WTC11 (cell line): ENCODE results near the gene MARVELD2. TPM values are rescaled to one million over a fixed set of nuclear protein-coding genes. Genes with fewer than 3 reads are reported as not detected.

Experiments used
- ATAC-seq: fragments of 200-7000 bp; cut with Tn5 transposase; 2 replicates; pipeline ENCODE4 v1.10.0; 2021; ENCODE audit warnings: mild to moderate bottlenecking, moderate library complexity
- CTCF ChIA-PET: fragments of 300-600 bp; sonication (Branson Sonifier 250); formaldehyde crosslinking; loops from one replicate; lab custom pipeline; 2021; ENCODE audit warnings: antibody characterized with exemption; lab: Charles Lee
- POLR2A ChIA-PET: fragments of 350-600 bp; sonication (Branson Sonifier 250); formaldehyde crosslinking; loops from one replicate; lab custom pipeline; 2021; ENCODE audit warnings: antibody characterized with exemption; lab: Charles Lee
- DNase-seq: peaks from one replicate; pipeline ENCODE4 v3.0.0; 2021; ENCODE audit warnings: low spot score
- H3K27ac Mint-ChIP-seq: 2 replicates; pipeline ENCODE4 v1.8.0; 2021; ENCODE audit warnings: mixed read lengths
- H3K27me3 Mint-ChIP-seq: 2 replicates; pipeline ENCODE4 v1.8.0; 2021; ENCODE audit warnings: low read depth, mild to moderate bottlenecking, moderate library complexity, mixed read lengths
- H3K36me3 Mint-ChIP-seq: 2 replicates; pipeline ENCODE4 v1.8.0; 2021; ENCODE audit warnings: mixed read lengths
- H3K4me1 Mint-ChIP-seq: 2 replicates; pipeline ENCODE4 v1.8.0; 2022; ENCODE audit warnings: mixed read lengths
- H3K4me3 Mint-ChIP-seq: 2 replicates; pipeline ENCODE4 v1.8.0; 2021; ENCODE audit warnings: mild to moderate bottlenecking, moderate library complexity, mixed read lengths
- H3K9me3 Mint-ChIP-seq: 2 replicates; pipeline ENCODE4 v1.8.0; 2021; ENCODE audit warnings: mixed read lengths
- ETV6 ChIP-seq: sonication (generic); formaldehyde crosslinking; IDR thresholded peaks from 2 replicates; pipeline ENCODE4 v1.8.1; 2022; ENCODE audit warnings: mild to moderate bottlenecking, missing genetic modification reagents
- FOXJ3 ChIP-seq: sonication (generic); formaldehyde crosslinking; IDR thresholded peaks from 2 replicates; pipeline ENCODE4 v1.9.0; 2021; ENCODE audit warnings: missing genetic modification reagents, mild to moderate bottlenecking, borderline replicate concordance
- GABPB1 ChIP-seq: sonication (generic); formaldehyde crosslinking; IDR thresholded peaks from 2 replicates; pipeline ENCODE4 v1.8.1; 2023; ENCODE audit warnings: mild to moderate bottlenecking, missing genetic modification reagents
- IRF2 ChIP-seq: sonication (generic); formaldehyde crosslinking; IDR thresholded peaks from 2 replicates; pipeline ENCODE4 v1.8.0; 2022; ENCODE audit warnings: low read depth, missing genetic modification reagents, borderline replicate concordance
- MXD4 ChIP-seq: fragments of 250-450 bp; sonication (Bioruptor Pico); IDR thresholded peaks from 2 replicates; pipeline ENCODE4 v1.8.0; 2021; ENCODE audit warnings: mild to moderate bottlenecking, moderate library complexity, borderline replicate concordance
- NR2C2 ChIP-seq: sonication (generic); formaldehyde crosslinking; IDR thresholded peaks from 2 replicates; pipeline ENCODE4 v1.8.0; 2022; ENCODE audit warnings: mild to moderate bottlenecking, missing genetic modification reagents
- SMAD3 ChIP-seq: sonication (generic); formaldehyde crosslinking; IDR thresholded peaks from 2 replicates; pipeline ENCODE4 v1.8.0; 2022; ENCODE audit warnings: missing genetic modification reagents, mild to moderate bottlenecking, borderline replicate concordance
- SMAD4 ChIP-seq: sonication (generic); formaldehyde crosslinking; IDR thresholded peaks from 2 replicates; pipeline ENCODE4 v1.8.0; 2022; ENCODE audit warnings: mild to moderate bottlenecking, missing genetic modification reagents
- ZNF138 ChIP-seq: sonication (generic); formaldehyde crosslinking; conservative IDR thresholded peaks from 2 replicates; pipeline ENCODE4 v1.8.1; 2022; ENCODE audit warnings: mild to moderate bottlenecking, moderate library complexity, missing genetic modification reagents
- ZNF416 ChIP-seq: fragments of 250-450 bp; sonication (Bioruptor Pico); IDR thresholded peaks from 2 replicates; pipeline ENCODE4 v1.9.0; 2021; ENCODE audit warnings: mild to moderate bottlenecking, inconsistent platforms
- total RNA-seq: library from RNA; stranded (reverse); gene quantifications from 3 replicates; pipeline ENCODE4 v1.2.3, GENCODE V29; 2021
- TF ChIP-seq, protein P1 (sequence below): fragments of 250-450 bp; sonication (Bioruptor Pico); conservative IDR thresholded peaks from 2 replicates; pipeline ENCODE4 v1.9.0; 2021; ENCODE audit warnings: mild to moderate bottlenecking
- TF ChIP-seq, protein P2 (sequence below): sonication (generic); formaldehyde crosslinking; conservative IDR thresholded peaks from 2 replicates; pipeline ENCODE4 v1.8.1; 2022; ENCODE audit warnings: mild to moderate bottlenecking, missing genetic modification reagents
- TF ChIP-seq, protein P3 (sequence below): fragments of 250-450 bp; sonication (Bioruptor Pico); IDR thresholded peaks from 2 replicates; pipeline ENCODE4 v1.8.0; 2021; ENCODE audit warnings: mild to moderate bottlenecking
- TF ChIP-seq, protein P4 (sequence below): sonication (generic); formaldehyde crosslinking; IDR thresholded peaks from 2 replicates; pipeline ENCODE4 v1.8.0; 2023; ENCODE audit warnings: missing genetic modification reagents, mild to moderate bottlenecking, borderline replicate concordance
- TF ChIP-seq, protein P5 (sequence below): sonication (generic); formaldehyde crosslinking; IDR thresholded peaks from 2 replicates; pipeline ENCODE4 v1.8.0; 2022; ENCODE audit warnings: mild to moderate bottlenecking, missing genetic modification reagents

Gene MARVELD2
- total RNA-seq, 1 experiment from 2014 or later: 28.6 TPM

DNA sequence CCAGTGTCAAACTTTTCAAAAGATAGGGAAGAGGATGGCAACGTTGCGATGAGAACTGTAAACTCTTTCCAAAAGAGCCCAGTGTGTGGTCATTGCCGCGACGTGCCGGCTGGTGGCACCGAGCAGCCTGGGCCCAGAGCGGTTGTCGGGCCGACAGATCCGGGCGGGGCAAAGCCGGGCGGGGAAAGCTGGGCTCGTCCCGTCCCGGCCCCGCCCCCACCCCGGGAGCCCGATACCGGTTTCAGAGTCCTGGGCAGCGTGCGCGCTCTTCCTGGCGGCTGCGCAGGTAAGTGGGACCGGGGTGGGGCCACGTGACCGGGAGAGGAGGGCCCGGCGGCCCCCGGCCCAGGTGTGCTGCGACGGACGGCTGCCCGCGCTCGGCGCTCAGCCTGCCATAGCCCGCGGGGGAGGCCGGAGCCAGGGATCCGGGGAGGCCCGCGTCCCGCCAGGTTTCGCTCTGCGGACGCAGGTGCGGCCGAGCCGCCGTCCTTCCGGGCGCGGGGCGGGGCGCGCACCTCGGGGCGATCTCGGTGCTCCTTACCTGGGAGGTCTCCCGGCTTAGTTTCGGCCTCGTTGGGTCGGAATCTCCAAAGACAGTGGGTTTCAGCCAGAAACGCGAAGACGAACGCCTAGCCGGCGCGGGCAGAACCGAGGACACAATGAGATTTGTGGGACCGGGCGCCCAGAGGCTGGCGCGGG is at the start of gene MARVELD2 (continued):
- TF ChIP-seq, protein P1, sequence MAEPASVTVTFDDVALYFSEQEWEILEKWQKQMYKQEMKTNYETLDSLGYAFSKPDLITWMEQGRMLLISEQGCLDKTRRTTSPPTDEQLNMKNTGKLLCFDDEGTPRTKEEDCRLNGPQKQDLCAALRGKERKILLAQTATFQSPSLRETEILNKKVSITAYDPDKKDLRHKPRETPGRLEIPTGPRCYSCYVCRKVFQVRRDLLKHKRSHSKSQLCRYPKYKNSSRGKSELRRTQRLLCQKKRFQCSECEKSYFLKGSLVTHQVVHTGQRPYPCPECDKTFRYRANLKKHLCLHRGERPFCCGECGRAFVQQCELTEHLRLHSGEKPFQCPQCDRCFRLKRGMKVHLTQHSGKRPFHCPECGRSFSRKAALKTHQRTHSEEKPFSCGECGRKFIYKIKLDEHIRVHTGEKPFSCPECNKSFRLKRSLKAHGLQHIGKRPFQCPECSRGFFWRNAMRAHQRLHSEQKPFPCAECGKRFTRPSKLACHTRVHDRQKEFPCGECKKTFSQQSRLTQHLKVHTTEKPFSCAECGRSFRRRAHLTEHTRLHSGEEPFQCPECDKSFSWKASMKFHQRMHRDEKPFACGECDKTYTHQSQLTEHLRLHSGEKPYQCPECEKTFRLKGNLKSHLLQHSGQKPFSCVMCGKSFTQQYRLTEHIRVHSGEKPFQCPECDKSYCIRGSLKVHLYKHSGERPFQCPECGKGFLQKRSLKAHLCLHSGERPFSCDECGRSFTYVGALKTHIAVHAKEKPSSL: no peak
- TF ChIP-seq GABPB1 (CRISPR knock-in tag) (peak; percentile 31; the same call in 1 of the 2 replicates), FOXJ3 (CRISPR knock-in tag) (no peak)
- TF ChIP-seq, protein P2, sequence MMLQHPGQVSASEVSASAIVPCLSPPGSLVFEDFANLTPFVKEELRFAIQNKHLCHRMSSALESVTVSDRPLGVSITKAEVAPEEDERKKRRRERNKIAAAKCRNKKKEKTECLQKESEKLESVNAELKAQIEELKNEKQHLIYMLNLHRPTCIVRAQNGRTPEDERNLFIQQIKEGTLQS: no peak

DNA sequence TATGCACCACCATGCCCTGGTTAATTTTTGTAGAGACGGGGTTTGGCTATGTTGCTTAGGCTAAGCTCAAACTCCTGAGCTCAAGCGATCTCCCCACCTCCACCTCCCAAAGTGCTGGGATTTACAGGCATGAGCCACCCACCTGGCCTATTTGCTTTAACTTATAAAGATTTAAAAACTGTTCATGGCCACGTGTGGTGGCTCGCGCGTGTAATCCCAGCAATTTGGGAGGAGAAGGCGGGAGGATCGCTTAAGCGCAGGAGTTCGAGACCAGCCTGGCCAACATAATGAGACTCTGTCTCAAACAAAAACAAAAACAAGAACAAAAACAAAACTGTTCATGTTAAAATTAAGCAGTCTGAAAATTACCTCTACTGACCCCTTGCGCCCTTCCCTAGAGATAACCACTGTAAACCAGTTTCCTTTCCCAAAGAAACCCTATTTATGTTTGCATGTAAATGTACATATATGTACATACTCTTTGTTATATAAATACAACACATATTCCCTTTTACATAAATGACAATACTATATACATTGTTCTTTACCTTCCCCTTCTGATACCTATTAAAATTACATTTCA is 47.1 kb upstream of the MARVELD2 start:
- TF ChIP-seq SMAD4 (CRISPR knock-in tag) (no peak), NR2C2 (CRISPR knock-in tag) (no peak), ZNF416 (no peak), ZNF138 (CRISPR knock-in tag) (no peak), MXD4 (CRISPR knock-in tag) (no peak), IRF2 (CRISPR knock-in tag) (no peak), SMAD3 (no peak), ETV6 (CRISPR knock-in tag) (no peak)
- TF ChIP-seq, protein P3, sequence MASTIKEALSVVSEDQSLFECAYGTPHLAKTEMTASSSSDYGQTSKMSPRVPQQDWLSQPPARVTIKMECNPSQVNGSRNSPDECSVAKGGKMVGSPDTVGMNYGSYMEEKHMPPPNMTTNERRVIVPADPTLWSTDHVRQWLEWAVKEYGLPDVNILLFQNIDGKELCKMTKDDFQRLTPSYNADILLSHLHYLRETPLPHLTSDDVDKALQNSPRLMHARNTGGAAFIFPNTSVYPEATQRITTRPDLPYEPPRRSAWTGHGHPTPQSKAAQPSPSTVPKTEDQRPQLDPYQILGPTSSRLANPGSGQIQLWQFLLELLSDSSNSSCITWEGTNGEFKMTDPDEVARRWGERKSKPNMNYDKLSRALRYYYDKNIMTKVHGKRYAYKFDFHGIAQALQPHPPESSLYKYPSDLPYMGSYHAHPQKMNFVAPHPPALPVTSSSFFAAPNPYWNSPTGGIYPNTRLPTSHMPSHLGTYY (CRISPR knock-in tag): no peak
- TF ChIP-seq, protein P2: no peak
- TF ChIP-seq, protein P4, sequence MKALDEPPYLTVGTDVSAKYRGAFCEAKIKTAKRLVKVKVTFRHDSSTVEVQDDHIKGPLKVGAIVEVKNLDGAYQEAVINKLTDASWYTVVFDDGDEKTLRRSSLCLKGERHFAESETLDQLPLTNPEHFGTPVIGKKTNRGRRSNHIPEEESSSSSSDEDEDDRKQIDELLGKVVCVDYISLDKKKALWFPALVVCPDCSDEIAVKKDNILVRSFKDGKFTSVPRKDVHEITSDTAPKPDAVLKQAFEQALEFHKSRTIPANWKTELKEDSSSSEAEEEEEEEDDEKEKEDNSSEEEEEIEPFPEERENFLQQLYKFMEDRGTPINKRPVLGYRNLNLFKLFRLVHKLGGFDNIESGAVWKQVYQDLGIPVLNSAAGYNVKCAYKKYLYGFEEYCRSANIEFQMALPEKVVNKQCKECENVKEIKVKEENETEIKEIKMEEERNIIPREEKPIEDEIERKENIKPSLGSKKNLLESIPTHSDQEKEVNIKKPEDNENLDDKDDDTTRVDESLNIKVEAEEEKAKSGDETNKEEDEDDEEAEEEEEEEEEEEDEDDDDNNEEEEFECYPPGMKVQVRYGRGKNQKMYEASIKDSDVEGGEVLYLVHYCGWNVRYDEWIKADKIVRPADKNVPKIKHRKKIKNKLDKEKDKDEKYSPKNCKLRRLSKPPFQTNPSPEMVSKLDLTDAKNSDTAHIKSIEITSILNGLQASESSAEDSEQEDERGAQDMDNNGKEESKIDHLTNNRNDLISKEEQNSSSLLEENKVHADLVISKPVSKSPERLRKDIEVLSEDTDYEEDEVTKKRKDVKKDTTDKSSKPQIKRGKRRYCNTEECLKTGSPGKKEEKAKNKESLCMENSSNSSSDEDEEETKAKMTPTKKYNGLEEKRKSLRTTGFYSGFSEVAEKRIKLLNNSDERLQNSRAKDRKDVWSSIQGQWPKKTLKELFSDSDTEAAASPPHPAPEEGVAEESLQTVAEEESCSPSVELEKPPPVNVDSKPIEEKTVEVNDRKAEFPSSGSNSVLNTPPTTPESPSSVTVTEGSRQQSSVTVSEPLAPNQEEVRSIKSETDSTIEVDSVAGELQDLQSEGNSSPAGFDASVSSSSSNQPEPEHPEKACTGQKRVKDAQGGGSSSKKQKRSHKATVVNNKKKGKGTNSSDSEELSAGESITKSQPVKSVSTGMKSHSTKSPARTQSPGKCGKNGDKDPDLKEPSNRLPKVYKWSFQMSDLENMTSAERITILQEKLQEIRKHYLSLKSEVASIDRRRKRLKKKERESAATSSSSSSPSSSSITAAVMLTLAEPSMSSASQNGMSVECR (CRISPR knock-in tag): no peak
- TF ChIP-seq, protein P5, sequence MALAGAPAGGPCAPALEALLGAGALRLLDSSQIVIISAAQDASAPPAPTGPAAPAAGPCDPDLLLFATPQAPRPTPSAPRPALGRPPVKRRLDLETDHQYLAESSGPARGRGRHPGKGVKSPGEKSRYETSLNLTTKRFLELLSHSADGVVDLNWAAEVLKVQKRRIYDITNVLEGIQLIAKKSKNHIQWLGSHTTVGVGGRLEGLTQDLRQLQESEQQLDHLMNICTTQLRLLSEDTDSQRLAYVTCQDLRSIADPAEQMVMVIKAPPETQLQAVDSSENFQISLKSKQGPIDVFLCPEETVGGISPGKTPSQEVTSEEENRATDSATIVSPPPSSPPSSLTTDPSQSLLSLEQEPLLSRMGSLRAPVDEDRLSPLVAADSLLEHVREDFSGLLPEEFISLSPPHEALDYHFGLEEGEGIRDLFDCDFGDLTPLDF (CRISPR knock-in tag): no peak
- peak overlapping the region; percentile 98 for H3K27ac Mint-ChIP-seq
- CTCF ChIA-PET: no interaction called here
- peaks cover 11% of the 10 kb centered on the region for H3K4me1 Mint-ChIP-seq
- POLR2A ChIA-PET: interaction anchor here (1.1 kb wide), 1 partner anchor 34 kb away, joined by 3 read pairs; no protein-coding TSS in a partner anchor
- DNase-seq (no peak), ATAC-seq (no peak)
- H3K4me3 Mint-ChIP-seq: peak overlapping the region; percentile 95
- peaks cover 35% of the 10 kb centered on the region for H3K36me3 Mint-ChIP-seq
- H3K9me3 Mint-ChIP-seq: no peaks in the 10 kb centered on the region
- H3K27me3 Mint-ChIP-seq: no peaks in the 10 kb centered on the region
